ENCODE data around the gene PLEKHH1.

DNA sequence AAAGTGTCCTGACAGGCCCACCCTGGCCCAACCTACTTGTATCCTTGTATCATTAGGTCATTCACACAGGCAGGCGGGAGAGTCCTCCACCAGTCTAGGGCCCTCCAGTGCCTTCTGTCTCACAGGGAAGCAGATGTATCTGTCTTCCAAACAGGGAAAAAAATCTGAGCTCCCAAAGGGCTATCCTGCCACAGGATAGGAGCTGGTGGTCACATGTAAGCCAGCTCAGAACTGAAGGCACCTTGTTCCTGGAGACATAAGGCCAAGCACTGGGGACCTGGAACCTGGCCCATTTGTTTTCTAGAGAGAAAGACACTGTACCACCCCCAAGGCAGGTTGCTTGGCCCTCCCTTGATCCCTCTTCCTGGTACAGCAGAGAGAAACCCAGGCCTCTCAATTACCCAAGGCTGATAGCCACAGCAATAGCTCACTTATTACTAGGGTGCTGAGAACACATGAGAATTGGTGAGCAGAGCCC lies 19.4 kb upstream of the PLEKHH1 start:
- TF ChIP-seq, protein P1, sequence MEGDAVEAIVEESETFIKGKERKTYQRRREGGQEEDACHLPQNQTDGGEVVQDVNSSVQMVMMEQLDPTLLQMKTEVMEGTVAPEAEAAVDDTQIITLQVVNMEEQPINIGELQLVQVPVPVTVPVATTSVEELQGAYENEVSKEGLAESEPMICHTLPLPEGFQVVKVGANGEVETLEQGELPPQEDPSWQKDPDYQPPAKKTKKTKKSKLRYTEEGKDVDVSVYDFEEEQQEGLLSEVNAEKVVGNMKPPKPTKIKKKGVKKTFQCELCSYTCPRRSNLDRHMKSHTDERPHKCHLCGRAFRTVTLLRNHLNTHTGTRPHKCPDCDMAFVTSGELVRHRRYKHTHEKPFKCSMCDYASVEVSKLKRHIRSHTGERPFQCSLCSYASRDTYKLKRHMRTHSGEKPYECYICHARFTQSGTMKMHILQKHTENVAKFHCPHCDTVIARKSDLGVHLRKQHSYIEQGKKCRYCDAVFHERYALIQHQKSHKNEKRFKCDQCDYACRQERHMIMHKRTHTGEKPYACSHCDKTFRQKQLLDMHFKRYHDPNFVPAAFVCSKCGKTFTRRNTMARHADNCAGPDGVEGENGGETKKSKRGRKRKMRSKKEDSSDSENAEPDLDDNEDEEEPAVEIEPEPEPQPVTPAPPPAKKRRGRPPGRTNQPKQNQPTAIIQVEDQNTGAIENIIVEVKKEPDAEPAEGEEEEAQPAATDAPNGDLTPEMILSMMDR (tag by site-specific recombination; IDR thresholded peaks at IDR 0.05): no peak
- TF ChIP-seq, protein P2, sequence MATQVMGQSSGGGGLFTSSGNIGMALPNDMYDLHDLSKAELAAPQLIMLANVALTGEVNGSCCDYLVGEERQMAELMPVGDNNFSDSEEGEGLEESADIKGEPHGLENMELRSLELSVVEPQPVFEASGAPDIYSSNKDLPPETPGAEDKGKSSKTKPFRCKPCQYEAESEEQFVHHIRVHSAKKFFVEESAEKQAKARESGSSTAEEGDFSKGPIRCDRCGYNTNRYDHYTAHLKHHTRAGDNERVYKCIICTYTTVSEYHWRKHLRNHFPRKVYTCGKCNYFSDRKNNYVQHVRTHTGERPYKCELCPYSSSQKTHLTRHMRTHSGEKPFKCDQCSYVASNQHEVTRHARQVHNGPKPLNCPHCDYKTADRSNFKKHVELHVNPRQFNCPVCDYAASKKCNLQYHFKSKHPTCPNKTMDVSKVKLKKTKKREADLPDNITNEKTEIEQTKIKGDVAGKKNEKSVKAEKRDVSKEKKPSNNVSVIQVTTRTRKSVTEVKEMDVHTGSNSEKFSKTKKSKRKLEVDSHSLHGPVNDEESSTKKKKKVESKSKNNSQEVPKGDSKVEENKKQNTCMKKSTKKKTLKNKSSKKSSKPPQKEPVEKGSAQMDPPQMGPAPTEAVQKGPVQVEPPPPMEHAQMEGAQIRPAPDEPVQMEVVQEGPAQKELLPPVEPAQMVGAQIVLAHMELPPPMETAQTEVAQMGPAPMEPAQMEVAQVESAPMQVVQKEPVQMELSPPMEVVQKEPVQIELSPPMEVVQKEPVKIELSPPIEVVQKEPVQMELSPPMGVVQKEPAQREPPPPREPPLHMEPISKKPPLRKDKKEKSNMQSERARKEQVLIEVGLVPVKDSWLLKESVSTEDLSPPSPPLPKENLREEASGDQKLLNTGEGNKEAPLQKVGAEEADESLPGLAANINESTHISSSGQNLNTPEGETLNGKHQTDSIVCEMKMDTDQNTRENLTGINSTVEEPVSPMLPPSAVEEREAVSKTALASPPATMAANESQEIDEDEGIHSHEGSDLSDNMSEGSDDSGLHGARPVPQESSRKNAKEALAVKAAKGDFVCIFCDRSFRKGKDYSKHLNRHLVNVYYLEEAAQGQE (tag by site-specific recombination; IDR thresholded peaks at IDR 0.05): no peak
- TF ChIP-seq ZFHX2 (tag by site-specific recombination; conservative IDR thresholded peaks at IDR 0.05): no peak
- TF ChIP-seq, protein P3, sequence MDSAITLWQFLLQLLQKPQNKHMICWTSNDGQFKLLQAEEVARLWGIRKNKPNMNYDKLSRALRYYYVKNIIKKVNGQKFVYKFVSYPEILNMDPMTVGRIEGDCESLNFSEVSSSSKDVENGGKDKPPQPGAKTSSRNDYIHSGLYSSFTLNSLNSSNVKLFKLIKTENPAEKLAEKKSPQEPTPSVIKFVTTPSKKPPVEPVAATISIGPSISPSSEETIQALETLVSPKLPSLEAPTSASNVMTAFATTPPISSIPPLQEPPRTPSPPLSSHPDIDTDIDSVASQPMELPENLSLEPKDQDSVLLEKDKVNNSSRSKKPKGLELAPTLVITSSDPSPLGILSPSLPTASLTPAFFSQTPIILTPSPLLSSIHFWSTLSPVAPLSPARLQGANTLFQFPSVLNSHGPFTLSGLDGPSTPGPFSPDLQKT (IDR thresholded peaks at IDR 0.05; ENCODE audit: borderline replicate concordance, low read depth, low read length): no peak
- TF ChIP-seq ZNF670 (tag by site-specific recombination; IDR thresholded peaks at IDR 0.05; ENCODE audit: low read depth): no peak
- TF ChIP-seq ZBTB8A (tag by site-specific recombination; IDR thresholded peaks at IDR 0.05): no peak
- no peak for TF ChIP-seq ZNF785 (tag by site-specific recombination; IDR thresholded peaks at IDR 0.05)
- TF ChIP-seq, protein P4, sequence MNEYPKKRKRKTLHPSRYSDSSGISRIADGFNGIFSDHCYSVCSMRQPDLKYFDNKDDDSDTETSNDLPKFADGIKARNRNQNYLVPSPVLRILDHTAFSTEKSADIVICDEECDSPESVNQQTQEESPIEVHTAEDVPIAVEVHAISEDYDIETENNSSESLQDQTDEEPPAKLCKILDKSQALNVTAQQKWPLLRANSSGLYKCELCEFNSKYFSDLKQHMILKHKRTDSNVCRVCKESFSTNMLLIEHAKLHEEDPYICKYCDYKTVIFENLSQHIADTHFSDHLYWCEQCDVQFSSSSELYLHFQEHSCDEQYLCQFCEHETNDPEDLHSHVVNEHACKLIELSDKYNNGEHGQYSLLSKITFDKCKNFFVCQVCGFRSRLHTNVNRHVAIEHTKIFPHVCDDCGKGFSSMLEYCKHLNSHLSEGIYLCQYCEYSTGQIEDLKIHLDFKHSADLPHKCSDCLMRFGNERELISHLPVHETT (tag by site-specific recombination; IDR thresholded peaks at IDR 0.05): no peak
- TF ChIP-seq, protein P5, sequence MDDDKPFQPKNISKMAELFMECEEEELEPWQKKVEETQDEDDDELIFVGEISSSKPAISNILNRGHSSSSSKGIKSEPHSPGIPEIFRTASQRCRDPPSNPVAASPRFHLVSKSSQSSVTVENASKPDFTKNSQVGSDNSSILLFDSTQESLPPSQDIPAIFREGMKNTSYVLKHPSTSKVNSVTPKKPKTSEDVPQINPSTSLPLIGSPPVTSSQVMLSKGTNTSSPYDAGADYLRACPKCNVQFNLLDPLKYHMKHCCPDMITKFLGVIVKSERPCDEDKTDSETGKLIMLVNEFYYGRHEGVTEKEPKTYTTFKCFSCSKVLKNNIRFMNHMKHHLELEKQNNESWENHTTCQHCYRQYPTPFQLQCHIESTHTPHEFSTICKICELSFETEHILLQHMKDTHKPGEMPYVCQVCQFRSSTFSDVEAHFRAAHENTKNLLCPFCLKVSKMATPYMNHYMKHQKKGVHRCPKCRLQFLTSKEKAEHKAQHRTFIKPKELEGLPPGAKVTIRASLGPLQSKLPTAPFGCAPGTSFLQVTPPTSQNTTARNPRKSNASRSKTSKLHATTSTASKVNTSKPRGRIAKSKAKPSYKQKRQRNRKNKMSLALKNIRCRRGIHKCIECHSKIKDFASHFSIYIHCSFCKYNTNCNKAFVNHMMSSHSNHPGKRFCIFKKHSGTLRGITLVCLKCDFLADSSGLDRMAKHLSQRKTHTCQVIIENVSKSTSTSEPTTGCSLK (tag by site-specific recombination; IDR thresholded peaks at IDR 0.05): no peak
- no peak for TF ChIP-seq ZIC2 (tag by site-specific recombination; IDR thresholded peaks at IDR 0.05)
- TF ChIP-seq, protein P6, sequence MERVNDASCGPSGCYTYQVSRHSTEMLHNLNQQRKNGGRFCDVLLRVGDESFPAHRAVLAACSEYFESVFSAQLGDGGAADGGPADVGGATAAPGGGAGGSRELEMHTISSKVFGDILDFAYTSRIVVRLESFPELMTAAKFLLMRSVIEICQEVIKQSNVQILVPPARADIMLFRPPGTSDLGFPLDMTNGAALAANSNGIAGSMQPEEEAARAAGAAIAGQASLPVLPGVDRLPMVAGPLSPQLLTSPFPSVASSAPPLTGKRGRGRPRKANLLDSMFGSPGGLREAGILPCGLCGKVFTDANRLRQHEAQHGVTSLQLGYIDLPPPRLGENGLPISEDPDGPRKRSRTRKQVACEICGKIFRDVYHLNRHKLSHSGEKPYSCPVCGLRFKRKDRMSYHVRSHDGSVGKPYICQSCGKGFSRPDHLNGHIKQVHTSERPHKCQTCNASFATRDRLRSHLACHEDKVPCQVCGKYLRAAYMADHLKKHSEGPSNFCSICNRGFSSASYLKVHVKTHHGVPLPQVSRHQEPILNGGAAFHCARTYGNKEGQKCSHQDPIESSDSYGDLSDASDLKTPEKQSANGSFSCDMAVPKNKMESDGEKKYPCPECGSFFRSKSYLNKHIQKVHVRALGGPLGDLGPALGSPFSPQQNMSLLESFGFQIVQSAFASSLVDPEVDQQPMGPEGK (tag by site-specific recombination; IDR thresholded peaks at IDR 0.05): no peak
